Choroid plexus epithelial cell (primary cell): Measurements from ENCODE around the gene ARID1A.
"Not testable (repeated sequence)": the region's sequence is repeated elsewhere in the genome, so short reads cannot be mapped to it uniquely, and the experiment has no call there.

ENCODE experiments used
- DNase-seq: peaks from one replicate; pipeline ENCODE4 v3.0.0-alpha.2; 2010; ENCODE audit warnings: low read depth
- H3K4me3 ChIP-seq: 2 replicates; pipeline ENCODE4 v1.5.1; 2011; ENCODE audit warnings: low read depth, mild to moderate bottlenecking, control low read depth, low read length, moderate library complexity
- TF ChIP-seq, protein P1 (sequence below): conservative IDR thresholded peaks from 2 replicates; pipeline ENCODE4 v1.5.1; 2011; ENCODE audit warnings: low read depth, mild to moderate bottlenecking, control low read depth, inconsistent platforms, low read length, moderate library complexity

Gene ARID1A

DNA sequence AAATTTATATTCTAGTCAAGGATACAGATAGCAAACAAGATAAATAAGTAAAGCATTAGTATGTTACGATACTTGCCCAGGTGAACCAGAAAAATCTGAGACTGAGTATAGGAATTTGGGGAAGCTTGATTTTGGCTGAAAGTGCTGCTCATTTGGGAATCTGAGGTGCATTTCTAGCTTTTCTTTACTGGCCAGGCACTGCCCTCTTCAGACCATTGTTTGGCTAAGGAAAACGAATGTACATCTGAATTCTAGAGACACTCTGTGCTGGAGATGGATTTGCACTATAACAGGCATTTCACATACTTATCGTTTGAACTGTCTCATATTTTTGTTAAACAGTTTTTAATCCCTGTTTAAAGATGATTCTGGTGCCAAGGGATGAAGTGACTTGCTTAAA is 23.4 kb downstream of the ARID1A start:
- no peak for DNase-seq
- TF ChIP-seq, protein P1, sequence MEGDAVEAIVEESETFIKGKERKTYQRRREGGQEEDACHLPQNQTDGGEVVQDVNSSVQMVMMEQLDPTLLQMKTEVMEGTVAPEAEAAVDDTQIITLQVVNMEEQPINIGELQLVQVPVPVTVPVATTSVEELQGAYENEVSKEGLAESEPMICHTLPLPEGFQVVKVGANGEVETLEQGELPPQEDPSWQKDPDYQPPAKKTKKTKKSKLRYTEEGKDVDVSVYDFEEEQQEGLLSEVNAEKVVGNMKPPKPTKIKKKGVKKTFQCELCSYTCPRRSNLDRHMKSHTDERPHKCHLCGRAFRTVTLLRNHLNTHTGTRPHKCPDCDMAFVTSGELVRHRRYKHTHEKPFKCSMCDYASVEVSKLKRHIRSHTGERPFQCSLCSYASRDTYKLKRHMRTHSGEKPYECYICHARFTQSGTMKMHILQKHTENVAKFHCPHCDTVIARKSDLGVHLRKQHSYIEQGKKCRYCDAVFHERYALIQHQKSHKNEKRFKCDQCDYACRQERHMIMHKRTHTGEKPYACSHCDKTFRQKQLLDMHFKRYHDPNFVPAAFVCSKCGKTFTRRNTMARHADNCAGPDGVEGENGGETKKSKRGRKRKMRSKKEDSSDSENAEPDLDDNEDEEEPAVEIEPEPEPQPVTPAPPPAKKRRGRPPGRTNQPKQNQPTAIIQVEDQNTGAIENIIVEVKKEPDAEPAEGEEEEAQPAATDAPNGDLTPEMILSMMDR = peak; percentile 42
- H3K4me3 ChIP-seq = no peak overlapping the region

DNA sequence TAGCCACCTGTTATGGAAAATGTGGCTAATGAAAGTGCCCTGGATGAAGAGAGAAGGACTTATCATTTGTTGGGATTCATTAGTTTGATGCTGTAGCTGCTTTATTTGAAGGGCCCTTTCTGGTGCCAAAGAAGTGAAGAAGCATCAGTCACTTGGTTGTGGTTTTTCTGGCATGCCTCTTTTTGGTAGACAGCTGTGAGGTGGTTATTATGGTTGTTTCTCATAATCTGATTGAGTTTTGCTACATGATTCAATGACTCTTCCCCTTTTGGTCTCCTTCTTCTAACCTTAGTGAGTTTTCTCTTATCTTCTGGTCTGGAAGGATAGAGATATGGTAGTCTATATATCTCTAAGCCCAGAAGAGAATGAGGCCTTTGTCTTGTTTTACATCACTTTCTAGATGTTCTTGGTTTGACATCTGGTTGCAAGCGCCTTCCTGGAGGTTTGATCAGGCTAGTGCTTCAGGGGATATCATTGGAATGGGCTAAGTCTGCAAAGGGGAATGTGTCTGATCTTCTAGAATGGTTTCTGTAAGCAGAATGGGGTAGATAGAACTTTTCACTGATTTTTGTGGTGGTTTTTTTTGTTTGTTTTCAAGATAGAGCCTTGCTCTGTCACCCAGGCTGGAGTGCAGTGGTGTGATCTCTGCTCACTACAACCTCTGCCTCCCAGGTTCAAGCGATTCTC is 26.0 kb downstream of the ARID1A start:
- DNase-seq = no peak
- no peak overlapping the region for H3K4me3 ChIP-seq
- TF ChIP-seq, protein P1 = no peak

DNA sequence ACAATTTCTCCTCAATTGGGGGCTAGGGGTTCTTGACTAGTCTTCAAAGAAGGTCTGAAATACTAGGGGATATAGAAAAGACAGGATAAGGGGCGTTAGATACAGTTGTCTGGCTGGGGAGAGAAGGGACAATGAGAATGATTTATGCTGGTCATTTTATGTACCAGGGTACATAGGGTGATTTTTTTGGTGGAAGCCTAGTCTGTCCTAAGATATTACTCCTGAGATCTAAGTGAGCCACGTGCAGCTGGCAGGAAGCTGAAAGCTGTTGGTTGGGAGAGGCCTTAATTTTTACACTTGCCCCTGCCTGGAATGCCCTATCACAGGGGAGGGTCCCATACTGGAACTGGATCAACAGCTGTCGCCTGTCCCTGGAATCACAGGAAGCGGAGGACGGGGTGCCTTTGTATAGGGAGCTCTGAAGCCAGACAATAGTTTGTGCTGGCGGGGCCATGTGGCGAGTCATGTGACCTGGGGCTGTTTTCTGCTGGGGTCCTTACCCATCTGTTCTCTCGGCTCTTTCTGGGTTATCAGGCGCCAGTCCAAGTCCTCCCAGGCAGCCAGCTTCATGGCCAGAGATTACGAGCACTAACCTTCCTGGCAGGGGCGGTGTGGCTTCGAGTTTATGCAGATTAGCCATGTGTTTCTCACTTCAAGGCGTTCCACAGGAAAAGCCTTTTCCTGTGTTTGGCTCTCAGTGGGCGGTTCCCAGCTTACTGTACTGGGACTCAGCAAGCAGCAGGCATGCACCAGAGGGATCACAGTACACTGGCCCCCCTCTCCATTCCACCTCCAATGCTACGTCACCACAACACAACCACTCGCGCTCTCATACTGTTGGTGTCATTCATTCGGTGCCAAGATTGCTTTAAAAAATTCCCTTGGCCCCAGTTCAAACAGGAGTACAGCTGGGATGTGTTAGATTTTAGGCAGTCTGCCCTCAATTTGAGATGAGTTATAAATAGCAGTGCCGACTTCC is 27.5 kb downstream of the ARID1A start:
- DNase-seq = peak; percentile 99
- TF ChIP-seq, protein P1 = no peak
- H3K4me3 ChIP-seq = no peak overlapping the region

DNA sequence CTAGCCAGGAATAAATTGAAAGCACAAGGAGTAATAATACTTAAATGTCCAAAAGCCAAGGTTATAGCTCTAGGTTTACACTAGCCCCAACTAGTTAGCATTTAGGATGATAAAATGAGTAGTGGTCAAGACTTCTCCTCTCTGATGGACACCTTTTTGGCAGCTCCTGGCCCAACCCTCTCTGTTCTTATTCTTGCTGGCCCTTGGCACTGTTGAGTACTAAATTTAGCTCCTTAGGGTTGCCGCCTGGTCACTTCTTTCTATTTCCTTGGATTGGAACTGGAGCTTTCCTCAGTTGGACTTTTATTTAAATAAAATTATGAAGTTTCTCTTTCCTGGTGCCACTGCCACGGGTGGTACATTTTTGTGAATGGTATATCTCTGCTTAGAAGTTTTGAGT is 28.3 kb downstream of the ARID1A start:
- no peak overlapping the region for H3K4me3 ChIP-seq
- TF ChIP-seq, protein P1 = no peak
- DNase-seq = no peak

DNA sequence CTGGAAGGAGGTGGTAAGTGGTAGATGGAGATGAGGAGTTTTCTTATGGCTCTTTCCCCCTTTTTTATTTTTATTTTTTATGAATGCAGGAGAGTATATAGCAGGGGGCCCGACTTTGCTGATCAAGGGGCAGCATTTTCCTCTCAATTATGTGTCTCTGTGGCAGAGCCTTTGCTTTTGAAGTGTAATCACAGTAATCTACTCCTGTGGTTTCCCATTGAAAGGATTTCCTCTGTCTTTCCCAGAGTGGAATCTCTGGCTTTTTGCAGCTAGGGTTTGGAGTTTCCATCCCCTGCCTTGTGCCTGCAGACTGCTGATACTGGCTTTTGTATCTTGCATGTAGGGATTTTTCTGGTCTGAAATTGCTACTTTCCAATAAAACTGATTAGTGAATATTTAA is 29.1 kb downstream of the ARID1A start:
- H3K4me3 ChIP-seq = no peak overlapping the region
- no peak for DNase-seq
- TF ChIP-seq, protein P1 = no peak

DNA sequence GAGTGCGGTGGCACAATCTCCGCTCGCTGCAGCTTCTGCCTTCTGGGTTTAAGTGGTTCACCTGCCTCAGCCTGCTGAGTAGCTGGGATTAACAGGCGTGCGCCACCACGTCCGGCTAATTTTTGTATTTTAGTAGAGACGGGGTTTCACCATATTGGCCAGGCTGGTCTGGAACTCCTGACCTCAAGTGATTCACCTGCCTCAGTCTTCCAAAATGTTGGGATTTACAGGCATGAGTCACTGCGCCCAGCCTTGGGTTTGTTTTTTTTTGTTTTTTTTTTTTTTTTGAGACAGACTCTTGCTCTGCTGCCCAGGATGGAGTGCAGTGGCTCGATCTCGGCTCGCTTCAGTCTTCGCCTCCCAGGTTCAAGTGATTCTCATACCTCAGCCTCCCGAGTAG is 30.1 kb downstream of the ARID1A start:
- not testable (repeated sequence) for H3K4me3 ChIP-seq, DNase-seq

DNA sequence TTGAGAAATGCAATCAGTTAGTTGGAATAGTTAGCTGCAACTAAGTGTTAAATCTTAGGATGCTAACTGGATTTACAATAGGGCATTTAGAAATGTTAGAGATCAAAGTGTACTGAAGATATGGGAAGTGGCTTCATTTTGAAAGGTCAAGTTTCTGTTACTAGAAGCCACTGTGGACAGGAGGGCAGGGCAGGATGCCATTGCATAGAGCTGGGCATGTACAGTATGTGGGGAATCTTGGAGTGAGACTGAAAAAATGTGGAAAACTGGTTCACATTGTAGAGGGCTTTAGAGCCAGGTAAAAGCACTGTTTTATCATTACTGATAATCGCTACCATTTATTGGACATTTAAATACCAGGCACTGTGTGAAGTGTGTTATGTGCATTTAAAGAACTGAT is 31.0 kb downstream of the ARID1A start:
- TF ChIP-seq, protein P1 = no peak
- no peak for DNase-seq
- H3K4me3 ChIP-seq = no peak overlapping the region
